Adrenal gland (tissue), 12 donors: Measurements from ENCODE around the gene FOXP2. TPM values are rescaled to one million over a fixed set of nuclear protein-coding genes. Genes with fewer than 3 reads are reported as not detected.

Experiments
- DNase-seq, 7 donors: peaks; one replicate each; pipeline ENCODE4 v3.0.0-alpha.2; 2019 to 2020
- H3K27ac ChIP-seq, 5 donors: fragments of 200-600 bp; sonication (generic) in 4 of 5; 1 replicate in 3 of 5; 2 replicates in 2 of 5; pipeline versions ENCODE4 v1.5.1 to v1.8.0; 2016 to 2020; ENCODE audit warnings: mild to moderate bottlenecking in 1 of 5
- H3K27me3 ChIP-seq: fragments of 200-600 bp; 2 replicates; pipeline ENCODE4 v1.8.0; 2021
- H3K36me3 ChIP-seq, 2 donors: fragments of 200-600 bp; replicated peaks in 1 of 2; 1 replicate in 1 of 2; 2 replicates in 1 of 2; pipeline versions ENCODE4 v1.5.1 to v1.8.0; 2018 to 2022
- H3K4me1 ChIP-seq, 2 donors: fragments of 200-600 bp; replicated peaks in 1 of 2; 1 replicate in 1 of 2; 2 replicates in 1 of 2; pipeline versions ENCODE4 v1.5.1 to v1.8.0; 2018 to 2021
- H3K4me3 ChIP-seq, 4 donors: fragments of 200-600 bp; sonication (generic) in 3 of 4; one replicate each; pipeline ENCODE4 v1.5.1; 2016 to 2018
- H3K9me3 ChIP-seq, 3 donors: fragments of 200-600 bp; sonication (generic) in 1 of 3; replicated peaks in 1 of 3; 1 replicate in 2 of 3; 2 replicates in 1 of 3; pipeline versions ENCODE4 v1.5.1 to v1.8.0; 2016 to 2021
- CTCF ChIP-seq, 6 experiments: fragments of 450-650 bp in 4 of 6; fragments of 200-600 bp in 2 of 6; sonication (generic) in 1 of 6; IDR thresholded peaks; 1 replicate in 5 of 6; 2 replicates in 1 of 6; pipeline versions ENCODE4 v1.5.1 to v1.8.0; 2016 to 2021; ENCODE audit warnings: antibody characterized with exemption in 6 of 6, mild to moderate bottlenecking in 2 of 6, moderate library complexity in 1 of 6
- POLR2A ChIP-seq, 2 donors: fragments of 450-650 bp; IDR thresholded peaks; one replicate each; pipeline ENCODE4 v1.6.1; 2017; ENCODE audit warnings: antibody characterized with exemption in 2 of 2, mild to moderate bottlenecking in 2 of 2, moderate library complexity in 1 of 2
- WGBS, 4 donors: extraction: QIAGEN DNeasy Blood & Tissue Kit in 2 of 4; methylation state at CpG; one replicate each; pipeline versions ENCODE4 v1.1.5 to v1.1.7; 2013 to 2017; 5-methylcytosine and 5-hydroxymethylcytosine counted together
- intact Hi-C, 2 donors: fragments of 100-400 bp; cut with DNase I; formaldehyde crosslinking; loops; one replicate each; pipeline versions ENCODE4 v1.14.1 to v1.15.0; 2022 to 2023
- polyA plus RNA-seq, 3 donors: library from polyadenylated mRNA; stranded (reverse); fragments of 200-250 nt in 2 of 3; fragments of 350-450 nt in 1 of 3; fragmentation: Illumina TruSeq in 1 of 3; extraction: RNeasy Lipid Tissue Mini Kit (QIAGEN cat#74804) in 1 of 3; gene quantifications; one replicate each; pipeline ENCODE4 v1.2.3, GENCODE V29; 2013 to 2014
- total RNA-seq, 9 donors: library from RNA; depleted of rRNA in 4 of 9; stranded (reverse); fragments of >200 nt in 4 of 9; fragments of 120-200 nt in 1 of 9; fragmentation: NEBNext Ultra II Directional in 1 of 9; extraction: Animal tissue kit (Norgen Biotek cat#: 25700) in 1 of 9; gene quantifications; one replicate each; pipeline versions ENCODE4 v1.1.0 to v1.2.4, GENCODE V29; 2013 to 2023
- donor health status: healthy with polysubstance abuse.
- donor health status: Bipolar disorder and iron deficiency.
- donor health status: DM: yes; HTN: yes; CAD: no.
- donor health status: DM: no; HTN: no; CAD: no.
- donor health status: DM: no; HTN: no; CAD: no.
- donor health status: DM: yes; HTN: yes; CAD: no.

The FOXP2 gene
- total and polyA plus RNA-seq, 12 donors, result 1.1 to 14.5 (median 2.7) TPM

GRCh38 chr7:114468844-114469243, 54.2 kb downstream of the FOXP2 start:
- Histone ChIP-seq H3K4me3 (no peak overlapping the region), H3K27me3 (no peaks in the 10 kb centered on the region), H3K9me3 (no peaks in the 10 kb centered on the region), H3K36me3 (no peaks in the 10 kb centered on the region), H3K4me1 (no peaks in the 10 kb centered on the region), H3K27ac (no peak overlapping the region)
- no peak for DNase-seq
- 41 to 55% (median 49%) methylated on average over 2 of the region's 2 CpGs for WGBS, 4 donors
- intact Hi-C loops, result no loop called here
- TF ChIP-seq POLR2A (IDR thresholded peaks at IDR 0.05), result no peak
- TF ChIP-seq CTCF (IDR thresholded peaks at IDR 0.05), result no peak

- TF ChIP-seq POLR2A (IDR thresholded peaks at IDR 0.05), result no peak
- no peak for TF ChIP-seq CTCF (IDR thresholded peaks at IDR 0.05)
- DNase-seq, result no peak
- H3K4me1 ChIP-seq, result no peaks in the 10 kb centered on the region
- 82 to 90% (median 87%) methylated on average over 6 of the region's 6 CpGs for WGBS, 4 donors
- H3K4me3 ChIP-seq, result no peak overlapping the region
- no peak overlapping the region for H3K27ac ChIP-seq
- no peaks in the 10 kb centered on the region for H3K9me3 ChIP-seq
- intact Hi-C loops, result no loop called here
- H3K36me3 ChIP-seq, result no peaks in the 10 kb centered on the region
- no peaks in the 10 kb centered on the region for H3K27me3 ChIP-seq
These were observed 58.4 kb downstream of the FOXP2 start for GRCh38 chr7:114472896-114473512.

- H3K27me3 ChIP-seq, result no peaks in the 10 kb centered on the region
- TF ChIP-seq CTCF (IDR thresholded peaks at IDR 0.05), result no peak
- no peak overlapping the region for H3K27ac ChIP-seq
- DNase-seq, result no peak
- H3K4me3 ChIP-seq, result no peak overlapping the region
- no peaks in the 10 kb centered on the region for H3K4me1 ChIP-seq
- intact Hi-C loops, result no loop called here
- no peaks in the 10 kb centered on the region for H3K36me3 ChIP-seq
- H3K9me3 ChIP-seq, result no peaks in the 10 kb centered on the region
These were observed 63.8 kb downstream of the FOXP2 start for GRCh38 chr7:114478384-114478783.

GRCh38 chr7:114481999-114482398, 67.4 kb downstream of the FOXP2 start:
- 42 to 59% (median 48%) methylated on average over 2 of the region's 2 CpGs for WGBS, 4 donors
- H3K4me3 ChIP-seq, result no peak overlapping the region
- no peaks in the 10 kb centered on the region for H3K27me3 ChIP-seq
- H3K9me3 ChIP-seq, result no peaks in the 10 kb centered on the region
- TF ChIP-seq CTCF (IDR thresholded peaks at IDR 0.05), result no peak
- TF ChIP-seq POLR2A (IDR thresholded peaks at IDR 0.05), result no peak
- no peaks in the 10 kb centered on the region for H3K36me3 ChIP-seq
- H3K4me1 ChIP-seq, result no peaks in the 10 kb centered on the region
- no peak overlapping the region for H3K27ac ChIP-seq
- no peak for DNase-seq
- intact Hi-C loops, result no loop called here
